GM19395 (cell line): ENCODE results near the gene PHAX.
"Not testable (repeated sequence)": the region's sequence is repeated elsewhere in the genome, so short reads cannot be mapped to it uniquely, and the experiment has no call there.

Source experiments
- ATAC-seq: cut with Tn5 transposase; IDR thresholded peaks from one replicate; pipeline ENCODE4 v1.9.1; 2021; ENCODE audit warnings: mild to moderate bottlenecking, moderate library complexity; ENCODE audit not compliant: unreplicated experiment

Gene PHAX

GRCh38 chr5:126599971-126600630 is 646 bp upstream of the PHAX start:
- not testable (repeated sequence) for ATAC-seq

GRCh38 chr5:126603402-126603991 is 2.8 kb downstream of the PHAX start:
- ATAC-seq = no peak

GRCh38 chr5:126605525-126605924 is 4.8 kb downstream of the PHAX start:
- no peak for ATAC-seq

GRCh38 chr5:126610160-126610559 is 9.4 kb downstream of the PHAX start:
- no peak for ATAC-seq

GRCh38 chr5:126610616-126611015 is 9.9 kb downstream of the PHAX start:
- no peak for ATAC-seq

- no peak for ATAC-seq
Measured at GRCh38 chr5:126613941-126614592, 13.3 kb downstream of the PHAX start.

- peak; percentile 96 for ATAC-seq
Measured at GRCh38 chr5:126615286-126615685, 14.5 kb downstream of the PHAX start.

GRCh38 chr5:126617603-126618002 is 16.9 kb downstream of the PHAX start:
- not testable (repeated sequence) for ATAC-seq

GRCh38 chr5:126619781-126620180 is 19.0 kb downstream of the PHAX start:
- no peak for ATAC-seq

GRCh38 chr5:126624534-126624933 is 23.8 kb downstream of the PHAX start:
- no peak for ATAC-seq

GRCh38 chr5:126628102-126628501 is 27.4 kb downstream of the PHAX start:
- no peak for ATAC-seq

- no peak for ATAC-seq
Measured at GRCh38 chr5:126631920-126632319, 31.2 kb downstream of the PHAX start.

GRCh38 chr5:126633552-126633951 is 32.8 kb downstream of the PHAX start:
- no peak for ATAC-seq

GRCh38 chr5:126635585-126635984 is 34.8 kb downstream of the PHAX start:
- no peak for ATAC-seq

- ATAC-seq = no peak
Measured at GRCh38 chr5:126636956-126637355, 36.2 kb downstream of the PHAX start.

- ATAC-seq = peak; percentile 43
Measured at GRCh38 chr5:126640866-126641265, 40.1 kb downstream of the PHAX start.

GRCh38 chr5:126641387-126641786 is 40.6 kb downstream of the PHAX start:
- ATAC-seq = peak; percentile 76

- ATAC-seq = no peak
Measured at GRCh38 chr5:126645132-126645531, 44.4 kb downstream of the PHAX start.

- ATAC-seq = no peak
Measured at GRCh38 chr5:126647071-126647470, 46.3 kb downstream of the PHAX start.

- no peak for ATAC-seq
Measured at GRCh38 chr5:126648471-126648870, 47.7 kb downstream of the PHAX start.

GRCh38 chr5:126649057-126649456 is 48.3 kb downstream of the PHAX start:
- not testable (repeated sequence) for ATAC-seq

- ATAC-seq = not testable (repeated sequence)
Measured at GRCh38 chr5:126649709-126650108, 49.0 kb downstream of the PHAX start.
